GM12878 (cell line): ENCODE measurements around the gene ABCD3. TPM values are rescaled to one million over a fixed set of nuclear protein-coding genes. Genes with fewer than 3 reads are reported as not detected.

Experiments
- ATAC-seq: fragments of 200-7000 bp; cut with Tn5 transposase; 3 replicates; pipeline ENCODE4 v1.9.1; 2020; ENCODE audit warnings: mild to moderate bottlenecking, moderate library complexity
- BruUV-seq: library from RNA; stranded (reverse); fragments of 400-500 nt; replicated peaks from 2 replicates; lab custom pipeline; 2021; lab: Mats Ljungman, UMichigan
- CTCF ChIA-PET: fragments of 300-600 bp; sonication (Branson Sonifier 250); formaldehyde crosslinking; extraction: SDS; loops from one replicate; lab custom pipeline; 2021; ENCODE audit warnings: inconsistent platforms; lab: Yijun Ruan, JAX
- POLR2A ChIA-PET: fragments of 350-600 bp; formaldehyde crosslinking; extraction: SDS; loops from one replicate; lab custom pipeline; 2021; ENCODE audit warnings: inconsistent platforms; lab: Charles Lee
- RAD21 ChIA-PET: fragments of 300-600 bp; sonication (Branson Sonifier 250); formaldehyde crosslinking; loops from one replicate; lab custom pipeline; 2023; ENCODE audit warnings: antibody characterized with exemption; ENCODE audit not compliant: unreplicated experiment; lab: Charles Lee
- SMC1A ChIA-PET: fragments of 300-600 bp; sonication (Branson Sonifier 250); formaldehyde crosslinking; loops from one replicate; lab custom pipeline; 2023; ENCODE audit not compliant: unreplicated experiment, uncharacterized antibody; lab: Charles Lee
- DNase-seq: peaks from one replicate; pipeline ENCODE4 v3.0.0-alpha.2; 2011; ENCODE audit warnings: low read depth, low spot score
- FAIRE-seq: peaks from 3 replicates; lab custom pipeline; 2011; peaks lifted over from hg19 to GRCh38; lab: Jason Lieb, UNC
- H2AFZ ChIP-seq: 2 replicates; pipeline ENCODE4 v1.6.0; 2011; ENCODE audit warnings: low read depth, low read length, control low read depth; ENCODE audit not compliant: control insufficient read depth
- H3K27ac ChIP-seq: 2 replicates; pipeline ENCODE4 v1.5.1; 2011; ENCODE audit warnings: control low read depth; ENCODE audit not compliant: control insufficient read depth, insufficient read depth
- H3K27me3 ChIP-seq, 2 experiments: replicated peaks in 1 of 2; 2 replicates each; pipeline versions ENCODE4 v1.6.0 to v1.6.1; 2011; ENCODE audit warnings: low read length in 1 of 2; ENCODE audit not compliant: control insufficient read depth in 2 of 2, insufficient read depth in 2 of 2
- H3K36me3 ChIP-seq, 2 experiments: 2 replicates each; pipeline ENCODE4 v1.5.1; 2011; ENCODE audit warnings: low read length in 1 of 2; ENCODE audit not compliant: control insufficient read depth in 2 of 2, insufficient read depth in 2 of 2
- H3K4me1 ChIP-seq: 2 replicates; pipeline ENCODE4 v1.6.1; 2011; ENCODE audit warnings: mild to moderate bottlenecking, low read length, moderate library complexity, mixed read lengths; ENCODE audit not compliant: control insufficient read depth, insufficient read depth
- H3K4me2 ChIP-seq: 2 replicates; pipeline ENCODE4 v1.6.0; 2011; ENCODE audit warnings: control low read depth; ENCODE audit not compliant: control insufficient read depth, insufficient read depth
- H3K4me3 ChIP-seq: fragments of 200-600 bp; sonication (generic); 2 replicates; pipeline ENCODE4 v1.5.1; 2016
- H3K79me2 ChIP-seq: 2 replicates; pipeline ENCODE4 v1.6.0; 2011; ENCODE audit warnings: low read length; ENCODE audit not compliant: control insufficient read depth, insufficient read depth
- H3K9ac ChIP-seq: 2 replicates; pipeline ENCODE4 v1.8.0; 2011; ENCODE audit warnings: low read length, control low read depth, mixed read lengths; ENCODE audit not compliant: control insufficient read depth, insufficient read depth
- H3K9me3 ChIP-seq: replicated peaks from 3 replicates; pipeline ENCODE4 v1.5.1; 2011; ENCODE audit warnings: mild to moderate bottlenecking, low read length; ENCODE audit not compliant: control insufficient read depth, insufficient read depth
- H4K20me1 ChIP-seq: 2 replicates; pipeline ENCODE4 v1.6.0; 2011; ENCODE audit not compliant: control insufficient read depth, insufficient read depth
- E4F1 ChIP-seq: fragments of 450-650 bp; IDR thresholded peaks from 2 replicates; pipeline ENCODE4 v1.6.1; 2018; ENCODE audit warnings: borderline replicate concordance, mild to moderate bottlenecking; ENCODE audit not compliant: partially characterized antibody
- FOXK2 ChIP-seq: fragments of 450-650 bp; IDR thresholded peaks from 2 replicates; pipeline ENCODE4 v1.6.1; 2017; ENCODE audit warnings: mild to moderate bottlenecking, moderate library complexity
- IKZF1 ChIP-seq: fragments of 450-650 bp; conservative IDR thresholded peaks from 2 replicates; pipeline ENCODE4 v1.6.1; 2017; ENCODE audit warnings: antibody characterized with exemption, mild to moderate bottlenecking
- IRF4 ChIP-seq: IDR thresholded peaks from 2 replicates; pipeline ENCODE4 v1.6.1; 2011; ENCODE audit warnings: low read depth, low read length
- MEF2B ChIP-seq: fragments of 450-650 bp; IDR thresholded peaks from 2 replicates; pipeline ENCODE4 v1.6.1; 2018; ENCODE audit warnings: mild to moderate bottlenecking, moderate library complexity; ENCODE audit not compliant: partially characterized antibody, poor library complexity, severe bottlenecking
- NFIC ChIP-seq: IDR thresholded peaks from 2 replicates; pipeline ENCODE4 v1.6.1; 2012; ENCODE audit warnings: low read depth, mild to moderate bottlenecking, inconsistent platforms, low read length, moderate library complexity
- NFYA ChIP-seq: IDR thresholded peaks from 2 replicates; pipeline ENCODE4 v1.6.1; 2011; ENCODE audit warnings: low read depth, mild to moderate bottlenecking, low read length, improper control_type of control experiment, borderline replicate concordance
- RB1 ChIP-seq: fragments of 450-650 bp; formaldehyde crosslinking; IDR thresholded peaks from 2 replicates; pipeline ENCODE4 v1.6.1; 2017; ENCODE audit warnings: mild to moderate bottlenecking, borderline replicate concordance
- RUNX3 ChIP-seq: IDR thresholded peaks from 2 replicates; pipeline ENCODE4 v1.6.1; 2012; ENCODE audit warnings: low read length, inconsistent platforms
- SIN3A ChIP-seq: IDR thresholded peaks from 2 replicates; pipeline ENCODE4 v1.6.1; 2012; ENCODE audit warnings: low read depth, low read length, improper control_type of control experiment
- ZZZ3 ChIP-seq: IDR thresholded peaks from 2 replicates; pipeline ENCODE4 v1.6.1; 2011; ENCODE audit warnings: low read depth; ENCODE audit not compliant: control insufficient read depth, insufficient read length
- WGBS: methylation state at CpG from one replicate; pipeline ENCODE4 v1.1.6; 2016; ENCODE audit warnings: low lambda C conversion rate; ENCODE audit not compliant: insufficient replicate concordance, insufficient coverage; ENCODE audit errors: missing lambda C conversion rate; 5-methylcytosine and 5-hydroxymethylcytosine counted together
- in situ Hi-C: fragments of 300-500 bp; cut with MboI; formaldehyde crosslinking; loops from 9 replicates; pipeline ENCODE4 v1.14.3; 2018; ENCODE audit warnings: mixed read lengths
- intact Hi-C: fragments of 100-400 bp; cut with micrococcal nuclease; formaldehyde crosslinking; loops from one replicate; pipeline ENCODE4 v1.14.2; 2022; ENCODE audit not compliant: unreplicated experiment
- polyA plus RNA-seq, 11 experiments: library from polyadenylated mRNA; depleted of rRNA in 4 of 11; unstranded in 6 of 11; stranded (reverse) in 5 of 11; fragments of >200 nt; fragmentation: Nextera tagmentation in 4 of 11; fragmentation: Illumina TruSeq in 1 of 11; extraction: Ambion mirVana in 4 of 11; extraction: Trizol in 1 of 11; gene quantifications; 1 replicate in 1 of 11; 2 replicates in 10 of 11; pipeline versions ENCODE4 v1.2.1 to v1.2.3, GENCODE V29; 2011 to 2016; ENCODE audit warnings: inconsistent platforms in 2 of 11, missing spikeins in 2 of 11, low read depth in 1 of 11
- total RNA-seq, 4 experiments: library from RNA; depleted of rRNA in 3 of 4; stranded (reverse); fragments of >200 nt in 3 of 4; fragmentation: Illumina TruSeq in 1 of 4; extraction: Trizol in 1 of 4; gene quantifications; 2 replicates each; pipeline versions ENCODE4 v1.2.1 to v1.2.3, GENCODE V29; 2013 to 2021

ABCD3 gene
- total and polyA plus RNA-seq, 10 of the 15 experiments (the other 5 are each of a cell fraction or from before 2014, with no cell fraction given): 15.1 to 40.2 (median 24.1) TPM

DNA sequence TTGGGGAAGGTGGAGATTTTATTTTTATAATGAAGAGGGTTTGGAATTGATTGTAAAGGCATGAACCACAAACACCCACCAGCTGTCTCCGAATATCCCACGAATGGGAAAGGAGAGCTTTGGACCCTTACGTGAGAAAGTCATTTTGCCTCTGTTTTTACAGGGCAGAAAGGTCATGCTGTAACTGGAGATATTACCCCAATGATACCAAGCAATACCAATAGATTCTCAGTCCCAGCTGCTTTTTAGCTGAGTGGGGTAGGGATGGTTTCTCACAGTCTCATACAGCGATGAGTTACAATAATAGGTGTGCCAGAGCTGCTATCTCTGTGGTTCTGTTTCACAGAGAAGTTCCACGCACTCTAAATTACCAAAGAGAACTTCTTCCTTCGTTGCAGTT lies 132.2 kb downstream of the ABCD3 start:
- no peak overlapping the region for H3K4me2 ChIP-seq
- no peak overlapping the region for H3K27ac ChIP-seq
- FAIRE-seq (no peak), ATAC-seq (no peak), DNase-seq (no peak)
- ChIA-PET CTCF (interaction anchor here (1.0 to 1.2 kb wide), 3 partner anchors 8 to 206 kb away, joined by 3 to 4 read pairs (median 3); partner anchors contain the start of gene F3), POLR2A (interaction anchor here (1.9 kb wide), 1 partner anchor 8 kb away, joined by 10 read pairs; the partner anchor contains the start of gene F3), SMC1A (interaction anchor here (1.4 kb wide), 1 partner anchor 14 kb away, joined by 3 read pairs; no protein-coding TSS in a partner anchor), RAD21 (interaction anchor here (1.1 kb wide), 1 partner anchor 9 kb away, joined by 3 read pairs; the partner anchor contains the start of gene F3)
- no peak overlapping the region for H3K9ac ChIP-seq
- H3K36me3 ChIP-seq: no peaks in the 10 kb centered on the region
- no peaks in the 10 kb centered on the region for H3K4me1 ChIP-seq
- no peak overlapping the region for H2AFZ ChIP-seq
- in situ Hi-C loops: no loop called here
- 24% methylated on average over 6 of the region's 6 CpGs for WGBS
- H3K27me3 ChIP-seq: peaks cover 0 to 3% of the 10 kb centered on the region in 2 experiments; a peak in 3 of 4 replicates
- no peak overlapping the region for H3K4me3 ChIP-seq
- intact Hi-C loops: no loop called here
- BruUV-seq: no TSS peak
- H3K9me3 ChIP-seq: no peaks in the 10 kb centered on the region
- no peaks in the 10 kb centered on the region for H3K79me2 ChIP-seq
- H4K20me1 ChIP-seq: peaks cover 2% of the 10 kb centered on the region; the same call in 1 of the 2 replicates
- TF ChIP-seq E4F1: no peak
- no peak for TF ChIP-seq NFYA
- TF ChIP-seq MEF2B: no peak
- TF ChIP-seq SIN3A: no peak
- no peak for TF ChIP-seq ZZZ3
- no peak for TF ChIP-seq IKZF1
- no peak for TF ChIP-seq RUNX3
- TF ChIP-seq IRF4: no peak
- no peak for TF ChIP-seq RB1
- no peak for TF ChIP-seq NFIC
- no peak for TF ChIP-seq FOXK2
